A549 (cell line): ENCODE results near the gene PPP4R2. TPM values are rescaled to one million over a fixed set of nuclear protein-coding genes. Genes with fewer than 3 reads are reported as not detected.

Source experiments
- ATAC-seq, 2 experiments: fragments of 200-7000 bp in 1 of 2; fragments of >200 bp in 1 of 2; cut with Nextera tagmentation in 1 of 2; cut with Tn5 transposase in 1 of 2; 3 replicates each; pipeline versions ENCODE4 v1.8.0 to v1.9.1; 2018 to 2020; ENCODE audit warnings: mild to moderate bottlenecking in 1 of 2, moderate library complexity in 1 of 2
- CTCF ChIA-PET: fragments of 300-600 bp; sonication (Branson Sonifier 250); formaldehyde crosslinking; extraction: SDS; loops from one replicate; lab custom pipeline; 2021; ENCODE audit warnings: antibody characterized with exemption, inconsistent platforms; lab: Yijun Ruan, JAX
- POLR2A ChIA-PET: fragments of 350-600 bp; formaldehyde crosslinking; extraction: SDS; loops from one replicate; lab custom pipeline; 2021; ENCODE audit warnings: antibody characterized with exemption, inconsistent platforms; lab: Yijun Ruan, JAX
- DNase-seq, 2 experiments: peaks; one replicate each; pipeline versions ENCODE4 v3.0.0 to v3.0.0-alpha.2; 2011 to 2016; ENCODE audit warnings: low read depth in 1 of 2, low spot score in 1 of 2
- FAIRE-seq: peaks from 2 replicates; lab custom pipeline; 2011; peaks lifted over from hg19 to GRCh38; lab: Jason Lieb, UNC
- H3K27ac ChIP-seq, 2 experiments: fragments of >200 bp; sonication (Bioruptor Twin); formaldehyde crosslinking; 3 replicates each; pipeline ENCODE4 v1.5.1; 2016 to 2017
- H3K4me1 ChIP-seq: fragments of >200 bp; sonication (Bioruptor Twin); formaldehyde crosslinking; 3 replicates; pipeline ENCODE4 v1.6.1; 2016
- H3K4me2 ChIP-seq: fragments of >200 bp; sonication (Bioruptor Twin); formaldehyde crosslinking; 3 replicates; pipeline ENCODE4 v1.6.1; 2016
- H3K4me3 ChIP-seq: fragments of >200 bp; sonication (Bioruptor Twin); formaldehyde crosslinking; 3 replicates; pipeline ENCODE4 v1.5.1; 2016
- H3K9me3 ChIP-seq: fragments of >200 bp; sonication (Bioruptor Twin); formaldehyde crosslinking; 3 replicates; pipeline ENCODE4 v1.6.1; 2016
- ATOH8 ChIP-seq: fragments of 250-450 bp; sonication (Bioruptor Pico); IDR thresholded peaks from 2 replicates; pipeline ENCODE4 v1.5.0; 2020; ENCODE audit warnings: low read depth, mild to moderate bottlenecking, moderate library complexity
- BCL3 ChIP-seq: fragments of >200 bp; sonication (Bioruptor Twin); formaldehyde crosslinking; IDR thresholded peaks from 3 replicates; pipeline ENCODE4 v1.6.1; 2016
- BHLHE40 ChIP-seq: IDR thresholded peaks from 2 replicates; pipeline ENCODE4 v1.6.1; 2012; ENCODE audit warnings: low read depth, low read length, inconsistent platforms
- CBX2 ChIP-seq: fragments of 200-600 bp; sonication (generic); IDR thresholded peaks from 2 replicates; pipeline ENCODE4 v1.6.1; 2016; ENCODE audit warnings: low read depth, mild to moderate bottlenecking, borderline replicate concordance
- CBX8 ChIP-seq: fragments of 200-600 bp; sonication (generic); IDR thresholded peaks from 2 replicates; pipeline ENCODE4 v1.6.1; 2016
- CHD2 ChIP-seq: fragments of 150-350 bp; IDR thresholded peaks from 2 replicates; pipeline ENCODE4 v1.6.1; 2014; ENCODE audit warnings: low read length; ENCODE audit not compliant: partially characterized antibody
- CHD4 ChIP-seq: fragments of 200-600 bp; sonication (generic); IDR thresholded peaks from 2 replicates; pipeline ENCODE4 v1.6.1; 2016; ENCODE audit warnings: antibody characterized with exemption, mild to moderate bottlenecking, borderline replicate concordance
- CTCF ChIP-seq: fragments of >200 bp; sonication (Bioruptor Twin); formaldehyde crosslinking; IDR thresholded peaks from 3 replicates; pipeline ENCODE4 v1.5.1; 2016
- FOSB ChIP-seq: fragments of 250-450 bp; sonication (Bioruptor Pico); IDR thresholded peaks from 2 replicates; pipeline ENCODE4 v1.5.0; 2020; ENCODE audit warnings: mild to moderate bottlenecking, moderate library complexity
- FOSL2 ChIP-seq, 2 experiments: fragments of 450-650 bp in 1 of 2; fragments of >200 bp in 1 of 2; sonication (Bioruptor Twin) in 1 of 2; formaldehyde crosslinking; IDR thresholded peaks; 2 replicates each; pipeline versions ENCODE4 v1.5.0 to v1.6.1; 2016 to 2020; ENCODE audit warnings: mild to moderate bottlenecking in 1 of 2, moderate library complexity in 1 of 2
- FOXS1 ChIP-seq: fragments of 250-450 bp; sonication (Bioruptor Pico); IDR thresholded peaks from 2 replicates; pipeline ENCODE4 v1.5.0; 2020; ENCODE audit warnings: mild to moderate bottlenecking, moderate library complexity
- HEYL ChIP-seq: fragments of 250-450 bp; sonication (Bioruptor Pico); IDR thresholded peaks from 2 replicates; pipeline ENCODE4 v1.8.0; 2021; ENCODE audit warnings: mild to moderate bottlenecking, moderate library complexity
- KDM5A ChIP-seq: fragments of 200-600 bp; sonication (generic); IDR thresholded peaks from 2 replicates; pipeline ENCODE4 v1.6.1; 2016; ENCODE audit warnings: antibody characterized with exemption, mild to moderate bottlenecking
- MAX ChIP-seq: IDR thresholded peaks from 2 replicates; pipeline ENCODE4 v1.6.1; 2012
- NFE2L2 ChIP-seq: fragments of 150-350 bp; conservative IDR thresholded peaks from 2 replicates; pipeline ENCODE4 v1.6.1; 2014; ENCODE audit warnings: low read length
- NR3C1 ChIP-seq: fragments of >200 bp; sonication (Bioruptor Twin); formaldehyde crosslinking; IDR thresholded peaks from 3 replicates; pipeline ENCODE4 v1.6.1; 2017
- PHF8 ChIP-seq: fragments of 200-600 bp; sonication (generic); IDR thresholded peaks from 2 replicates; pipeline ENCODE4 v1.6.1; 2016; ENCODE audit warnings: low read depth, mild to moderate bottlenecking, antibody characterized with exemption, moderate library complexity, borderline replicate concordance
- POLR2A ChIP-seq: IDR thresholded peaks from 2 replicates; pipeline ENCODE4 v1.6.1; 2012; ENCODE audit warnings: mild to moderate bottlenecking, low read length
- REST ChIP-seq: fragments of 200-600 bp; sonication (generic); IDR thresholded peaks from 2 replicates; pipeline ENCODE4 v1.6.1; 2016; ENCODE audit warnings: antibody characterized with exemption, mild to moderate bottlenecking, moderate library complexity
- RFX5 ChIP-seq: fragments of 450-650 bp; IDR thresholded peaks from 2 replicates; pipeline ENCODE4 v1.7.1; 2014; ENCODE audit warnings: antibody characterized with exemption, mild to moderate bottlenecking, moderate library complexity
- SREBF2 ChIP-seq: fragments of 450-650 bp; IDR thresholded peaks from 2 replicates; pipeline ENCODE4 v1.6.1; 2014; ENCODE audit warnings: mild to moderate bottlenecking, moderate library complexity
- TFCP2L1 ChIP-seq: fragments of 250-450 bp; sonication (Bioruptor Pico); IDR thresholded peaks from 2 replicates; pipeline ENCODE4 v1.5.0; 2021; ENCODE audit warnings: mild to moderate bottlenecking
- TP53 ChIP-seq: fragments of 250-450 bp; sonication (Bioruptor Pico); IDR thresholded peaks from 2 replicates; pipeline ENCODE4 v1.5.0; 2021; ENCODE audit warnings: mild to moderate bottlenecking, moderate library complexity
- ZFP36 ChIP-seq: fragments of 450-650 bp; IDR thresholded peaks from 2 replicates; pipeline ENCODE4 v1.6.1; 2014; ENCODE audit warnings: borderline replicate concordance; ENCODE audit not compliant: partially characterized antibody
- ZSCAN20 ChIP-seq: fragments of 250-450 bp; sonication (Bioruptor Pico); IDR thresholded peaks from 2 replicates; pipeline ENCODE4 v1.8.0; 2022; ENCODE audit warnings: mild to moderate bottlenecking, moderate library complexity
- WGBS: methylation state at CpG from one replicate; pipeline ENCODE4 v1.1.6; 2017; ENCODE audit errors: missing lambda C conversion rate; 5-methylcytosine and 5-hydroxymethylcytosine counted together
- polyA plus RNA-seq, 4 experiments: library from polyadenylated mRNA; depleted of rRNA in 3 of 4; stranded (reverse); fragments of >200 nt; fragmentation: RNase III in 1 of 4; extraction: RNeasy Plus Mini Kit Qiagen cat#74134 plus additional on column Dnase treatment in 1 of 4; gene quantifications; 2 replicates in 3 of 4; 3 replicates in 1 of 4; pipeline ENCODE4 v1.2.3, GENCODE V29; 2011 to 2017

Gene PPP4R2
- polyA plus RNA-seq, 2 of the 4 experiments (the other 2 are of a cell fraction), result 39.3 to 68.4 TPM

- TF ChIP-seq KDM5A (no peak), BHLHE40 (no peak)
These were observed 39.3 kb upstream of the PPP4R2 start (continued) for GRCh38 chr3:72957297-72957696.

GRCh38 chr3:72959336-72959735, 37.3 kb upstream of the PPP4R2 start:
- Histone ChIP-seq H3K4me2 (no peak overlapping the region), H3K9me3 (no peaks in the 10 kb centered on the region), H3K27ac (no peak overlapping the region)
- no peak for DNase-seq
- CTCF ChIA-PET, result no interaction called here
- WGBS, result 95% methylated on average over 5 of the region's 5 CpGs
- TF ChIP-seq CTCF, result no peak
- TF ChIP-seq ATOH8 (CRISPR knock-in tag), result no peak
- no peak for TF ChIP-seq CHD2
- TF ChIP-seq NFE2L2, result no peak
- TF ChIP-seq TP53 (CRISPR knock-in tag), result no peak
- no peak for TF ChIP-seq ZSCAN20
- TF ChIP-seq KDM5A, result no peak
- TF ChIP-seq, all 56 proteins: peak for 0
- POLR2A ChIA-PET, result no interaction called here
- H3K4me1 ChIP-seq, result no peaks in the 10 kb centered on the region
- ATAC-seq, result no peak
- H3K4me3 ChIP-seq, result no peak overlapping the region
- no peak for FAIRE-seq

GRCh38 chr3:72960812-72961518, 35.6 kb upstream of the PPP4R2 start:
- ChIA-PET CTCF (interaction anchor here (1.2 kb wide), 1 partner anchor 17 kb away, joined by 3 read pairs; no protein-coding TSS in a partner anchor), POLR2A (no interaction called here)
- H3K4me2 ChIP-seq, result no peak overlapping the region
- H3K4me1 ChIP-seq, result no peaks in the 10 kb centered on the region
- no peak overlapping the region for H3K4me3 ChIP-seq
- H3K27ac ChIP-seq, result no peak overlapping the region
- ATAC-seq, result no peak
- FAIRE-seq, result no peak
- no peak for DNase-seq
- no peak for TF ChIP-seq HEYL
- no peak for TF ChIP-seq BHLHE40
- TF ChIP-seq FOXS1 (CRISPR knock-in tag), result no peak
- no peak for TF ChIP-seq MAX
- TF ChIP-seq ZFP36, result no peak
- TF ChIP-seq FOSL2 (IDR thresholded peaks at IDR 0.05), result no peak
- TF ChIP-seq FOSL2 (CRISPR knock-in tag; IDR thresholded peaks at IDR 0.05), result no peak
- no peak for TF ChIP-seq CHD2
- no peak for TF ChIP-seq RFX5
- H3K9me3 ChIP-seq, result no peaks in the 10 kb centered on the region
- 79% methylated on average over 7 of the region's 7 CpGs for WGBS

GRCh38 chr3:72961752-72962151, 34.9 kb upstream of the PPP4R2 start:
- Histone ChIP-seq H3K27ac (no peak overlapping the region), H3K9me3 (no peaks in the 10 kb centered on the region), H3K4me2 (no peak overlapping the region), H3K4me3 (no peak overlapping the region), H3K4me1 (no peaks in the 10 kb centered on the region)
- FAIRE-seq, result no peak
- 42% methylated on average over 4 of the region's 4 CpGs for WGBS
- no peak for ATAC-seq
- DNase-seq, result no peak
- POLR2A ChIA-PET, result no interaction called here
- CTCF ChIA-PET, result interaction anchor here (1.2 kb wide), 2 partner anchors 18 to 32 kb away, joined by 3 read pairs; no protein-coding TSS in a partner anchor
- TF ChIP-seq ZSCAN20 (no peak), NR3C1 (no peak), PHF8 (no peak), TFCP2L1 (CRISPR knock-in tag) (no peak), POLR2A (no peak), TP53 (CRISPR knock-in tag) (no peak), REST (no peak), CHD4 (no peak), RFX5 (no peak), CBX8 (no peak), SREBF2 (no peak), CBX2 (no peak), FOSB (CRISPR knock-in tag) (no peak), BCL3 (no peak)
